Kidney (tissue), 14 donors: Measurements from ENCODE around the gene SNRPD2. TPM values are rescaled to one million over a fixed set of nuclear protein-coding genes. Genes with fewer than 3 reads are reported as not detected.

Experiments used
- DNase-seq, 5 donors: peaks; one replicate each; pipeline ENCODE4 v3.0.0-alpha.2; 2013 to 2020
- FAIRE-seq: peaks from 2 replicates; lab custom pipeline; 2012; peaks lifted over from hg19 to GRCh38; lab: Jason Lieb, UNC
- H3K27ac ChIP-seq, 2 donors: one replicate each; pipeline ENCODE4 v1.7.0; 2013; ENCODE audit warnings: low read depth in 2 of 2, low read length in 2 of 2, inconsistent platforms in 1 of 2
- H3K27me3 ChIP-seq: one replicate; pipeline ENCODE4 v1.7.1; 2013; ENCODE audit warnings: low read length, inconsistent platforms; ENCODE audit not compliant: control insufficient read depth, insufficient read depth
- H3K36me3 ChIP-seq, 3 donors: one replicate each; pipeline versions ENCODE4 v1.7.0 to v1.7.1; 2013; ENCODE audit warnings: low read length in 3 of 3, control low read depth in 1 of 3, inconsistent platforms in 1 of 3; ENCODE audit not compliant: insufficient read depth in 3 of 3, control insufficient read depth in 2 of 3
- H3K4me1 ChIP-seq, 3 donors: one replicate each; pipeline versions ENCODE4 v1.7.0 to v1.7.1; 2013; ENCODE audit warnings: low read length in 3 of 3, inconsistent platforms in 1 of 3, low read depth in 1 of 3; ENCODE audit not compliant: control insufficient read depth in 2 of 3, insufficient read depth in 2 of 3
- H3K4me3 ChIP-seq, 3 donors: one replicate each; pipeline versions ENCODE4 v1.7.0 to v1.8.1; 2013; ENCODE audit warnings: low read length in 3 of 3, control low read depth in 1 of 3, inconsistent platforms in 1 of 3
- H3K9ac ChIP-seq, 3 donors: one replicate each; pipeline versions ENCODE4 v1.7.0 to v1.7.1; 2013; ENCODE audit warnings: low read length in 3 of 3, control low read depth in 1 of 3, inconsistent platforms in 1 of 3
- H3K9me3 ChIP-seq, 3 donors: one replicate each; pipeline versions ENCODE4 v1.7.0 to v1.7.1; 2013; ENCODE audit warnings: low read length in 3 of 3, control low read depth in 1 of 3, inconsistent platforms in 1 of 3; ENCODE audit not compliant: control insufficient read depth in 2 of 3, insufficient read depth in 1 of 3
- CTCF ChIP-seq: IDR thresholded peaks from 3 replicates; pipeline ENCODE4 v1.5.1; 2012; ENCODE audit warnings: mild to moderate bottlenecking, moderate library complexity, borderline replicate concordance; ENCODE audit not compliant: insufficient read depth; ENCODE audit errors: extremely low read depth
- intact Hi-C: fragments of 100-400 bp; cut with DNase I; formaldehyde crosslinking; loops from one replicate; pipeline ENCODE4 v1.11.1; 2022
- polyA plus RNA-seq: library from polyadenylated mRNA; stranded (reverse); fragments of 350-450 nt; fragmentation: Illumina TruSeq; extraction: RNeasy Lipid Tissue Mini Kit (QIAGEN cat#74804); gene quantifications from one replicate; pipeline ENCODE4 v1.2.3, GENCODE V29; 2014; ENCODE audit warnings: low read depth, low replicate concordance; ENCODE audit not compliant: insufficient read depth
- total RNA-seq: library from RNA; stranded (reverse); fragmentation: NEBNext Ultra II Directional; extraction: Animal tissue kit (Norgen Biotek cat#: 25700); gene quantifications from one replicate; pipeline ENCODE4 v1.2.1, GENCODE V29; 2021
- donor health status: control.
- donor health status: control.
- donor health status: control.
- donor health status: control.
- donor health status: control.
- donor health status: DM: yes; HTN: yes; CAD: no.
- donor health status: Normal renal cell carcinoma (clear cell type).

SNRPD2 gene
- total and polyA plus RNA-seq, 2 donors from 2014 or later, result 252 to 358 TPM

- H3K36me3 ChIP-seq, result peaks cover 0 to 5% (median 4%) of the 10 kb centered on the region in 3 donors
- peaks cover 0 to 10% (median 5%) of the 10 kb centered on the region in 3 donors for H3K4me1 ChIP-seq
- H3K27ac ChIP-seq, result peak overlapping the region; percentile 63 to 67
- DNase-seq, result no peak
- H3K27me3 ChIP-seq, result no peaks in the 10 kb centered on the region
- H3K9ac ChIP-seq, result peak overlapping the region in 1 of 3 donors; percentile 40
- no peak for FAIRE-seq
- intact Hi-C loops, result no loop called here
- TF ChIP-seq CTCF, result no peak
- no peaks in the 10 kb centered on the region for H3K9me3 ChIP-seq
- H3K4me3 ChIP-seq, result peak overlapping the region in 1 of 3 donors; percentile 1
These were observed 9.6 kb downstream of the SNRPD2 start for GRCh38 chr19:45682117-45682516.

GRCh38 chr19:45681391-45682015, 10.2 kb downstream of the SNRPD2 start:
- Histone ChIP-seq H3K36me3 (peaks cover 0 to 4% (median 3%) of the 10 kb centered on the region in 3 donors), H3K4me1 (peaks cover 0 to 10% (median 5%) of the 10 kb centered on the region in 3 donors), H3K27me3 (no peaks in the 10 kb centered on the region), H3K27ac (peak overlapping the region; percentile 63 to 81), H3K9ac (peak overlapping the region in 2 of 3 donors; percentile 32 to 40), H3K9me3 (no peaks in the 10 kb centered on the region), H3K4me3 (peak overlapping the region; percentile 36 to 54 (median 38))
- DNase-seq, result peak; percentile 79 to 94 (median 88)
- FAIRE-seq, result no peak
- intact Hi-C loops, result no loop called here
- peak; percentile 88 for TF ChIP-seq CTCF

GRCh38 chr19:45677351-45678230, 14.2 kb downstream of the SNRPD2 start:
- H3K9me3 ChIP-seq, result no peaks in the 10 kb centered on the region
- intact Hi-C loops, result no loop called here
- no peak overlapping the region for H3K27ac ChIP-seq
- H3K36me3 ChIP-seq, result no peaks in the 10 kb centered on the region
- no peak for TF ChIP-seq CTCF
- H3K4me1 ChIP-seq, result peaks cover 0 to 10% (median 5%) of the 10 kb centered on the region in 3 donors
- H3K4me3 ChIP-seq, result peak overlapping the region in 1 of 3 donors; percentile 26
- no peak for FAIRE-seq
- H3K27me3 ChIP-seq, result no peaks in the 10 kb centered on the region
- H3K9ac ChIP-seq, result no peak overlapping the region
- peak; percentile 90 to 96 (median 93) for DNase-seq
